ENCODE results near the gene NCOR1.

NCOR1 gene

DNA sequence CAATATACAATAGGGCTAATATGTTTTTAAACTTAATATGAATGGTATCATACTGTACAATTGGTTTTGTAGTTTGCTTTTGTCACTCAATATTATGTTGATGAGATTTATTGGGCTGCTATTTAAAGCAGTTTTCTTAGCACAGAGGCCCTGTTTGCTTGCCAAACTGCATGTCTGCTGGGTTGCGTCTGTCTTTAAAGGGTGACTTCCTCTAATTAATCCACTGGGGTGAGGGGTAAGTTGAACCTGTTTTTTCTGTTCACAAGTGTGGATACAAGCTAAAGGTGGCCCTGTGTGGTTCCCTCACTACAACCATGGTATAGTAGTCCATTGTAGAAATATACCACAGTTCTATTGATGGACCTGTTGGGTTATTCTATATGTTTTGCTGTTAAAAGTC lies 196.0 kb downstream of the NCOR1 start:
- no peak for DNase-seq (ENCODE audit: low read depth in 2 of 2)
- no peak overlapping the region for H3K4me3 ChIP-seq (replicated peaks in 1 of 2; ENCODE audit: low read depth in 2 of 2, low read length in 2 of 2)
- no peak for TF ChIP-seq CTCF (IDR thresholded peaks at IDR 0.05; ENCODE audit: low read depth, low read length)

DNA sequence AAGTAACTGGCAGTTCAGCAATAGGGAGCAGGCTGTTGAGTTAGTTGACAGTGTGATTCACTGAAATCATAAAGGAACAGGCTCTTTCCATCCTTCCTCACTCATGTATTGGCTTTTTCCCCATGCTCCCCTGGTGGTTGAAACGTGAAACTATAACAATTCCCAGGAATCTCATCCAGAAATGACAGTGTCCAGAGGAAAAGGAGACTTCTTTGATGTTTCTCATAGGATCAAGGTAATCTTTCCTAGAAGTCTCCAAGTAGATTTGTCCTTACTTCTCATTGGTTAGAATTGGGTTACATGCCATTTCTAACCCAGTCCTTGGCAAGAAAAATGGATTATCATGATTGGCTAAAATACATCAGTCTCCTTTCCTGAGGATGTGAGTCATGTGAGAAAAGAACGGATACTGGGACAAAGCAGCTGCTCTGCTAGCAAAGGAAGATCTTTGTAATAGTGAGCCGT lies 201.4 kb downstream of the NCOR1 start:
- no peak overlapping the region for H3K4me3 ChIP-seq (replicated peaks in 1 of 2; ENCODE audit: low read depth in 2 of 2, low read length in 2 of 2)
- peak; percentile 76 for TF ChIP-seq CTCF (IDR thresholded peaks at IDR 0.05; ENCODE audit: low read depth, low read length)
- DNase-seq (ENCODE audit: low read depth in 2 of 2) = peak; percentile 83 to 91

DNA sequence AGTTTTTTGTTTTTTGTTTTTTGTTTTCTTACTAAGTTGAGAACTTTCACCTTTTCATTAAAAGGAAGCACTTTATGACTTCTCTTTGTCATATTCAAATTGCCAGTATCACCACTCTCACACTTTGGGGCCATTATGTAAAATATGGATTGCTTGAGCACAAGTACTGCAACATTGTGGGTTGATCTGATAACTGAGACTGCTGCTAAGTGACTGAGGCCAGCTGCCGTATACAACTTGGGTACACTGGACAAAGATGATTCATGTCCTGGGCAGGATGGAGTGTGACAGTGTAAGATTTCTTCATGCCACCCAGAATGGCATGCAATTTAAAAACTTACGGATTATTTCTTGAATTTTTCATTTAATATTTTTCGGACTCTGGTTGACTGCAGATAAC lies 207.9 kb downstream of the NCOR1 start:
- no peak for DNase-seq (ENCODE audit: low read depth in 2 of 2)
- H3K4me3 ChIP-seq (replicated peaks in 1 of 2; ENCODE audit: low read depth in 2 of 2, low read length in 2 of 2) = no peak overlapping the region
- no peak for TF ChIP-seq CTCF (IDR thresholded peaks at IDR 0.05; ENCODE audit: low read depth, low read length)

- no peak overlapping the region for H3K4me3 ChIP-seq (replicated peaks in 1 of 2; ENCODE audit: low read depth in 2 of 2, low read length in 2 of 2)
- no peak for TF ChIP-seq CTCF (IDR thresholded peaks at IDR 0.05; ENCODE audit: low read depth, low read length)
- DNase-seq (ENCODE audit: low read depth in 2 of 2) = no peak
Observed at GRCh38 chr17:16005636-16006035, 209.7 kb downstream of the NCOR1 start.

GRCh38 chr17:16003841-16004240 lies 211.5 kb downstream of the NCOR1 start:
- no peak for TF ChIP-seq CTCF (IDR thresholded peaks at IDR 0.05; ENCODE audit: low read depth, low read length)
- peak; percentile 37 to 44 for DNase-seq (ENCODE audit: low read depth in 2 of 2)
- H3K4me3 ChIP-seq (replicated peaks in 1 of 2; ENCODE audit: low read depth in 2 of 2, low read length in 2 of 2) = no peak overlapping the region

DNA sequence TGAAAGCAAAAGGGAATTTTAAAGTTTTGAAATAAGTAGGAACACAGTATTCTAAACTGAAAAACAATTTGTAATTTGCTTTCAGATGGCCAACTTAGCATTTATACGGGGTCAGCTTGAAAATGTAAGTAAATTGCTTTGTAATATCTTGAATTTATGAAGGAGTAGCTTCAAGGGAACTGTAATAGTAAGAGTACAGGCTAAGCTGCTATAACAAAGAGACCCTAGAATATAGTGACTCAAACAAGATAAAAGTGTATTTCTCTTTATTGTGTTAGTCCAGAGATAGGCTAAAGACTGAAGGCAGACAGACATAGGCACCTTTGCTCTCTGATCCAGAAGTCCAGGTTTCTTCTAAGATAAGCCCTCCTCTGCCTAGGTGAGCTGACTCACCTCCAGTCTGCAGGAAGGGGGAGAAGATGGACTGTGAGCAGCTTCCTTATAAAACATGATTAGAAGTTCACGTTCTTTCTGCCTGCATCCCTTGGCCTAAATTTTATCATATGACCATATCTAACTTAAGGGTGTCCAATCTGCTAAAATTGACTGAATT lies 212.6 kb downstream of the NCOR1 start:
- no peak for TF ChIP-seq CTCF (IDR thresholded peaks at IDR 0.05; ENCODE audit: low read depth, low read length)

More for the DNA sequence above, 212.6 kb downstream of the NCOR1 start:
- DNase-seq (ENCODE audit: low read depth in 2 of 2) = no peak
- no peak overlapping the region for H3K4me3 ChIP-seq (replicated peaks in 1 of 2; ENCODE audit: low read depth in 2 of 2, low read length in 2 of 2)

Measured in cardiac fibroblast (primary cell).